HT1080 (cell line): ENCODE data around the gene PRPF40B. TPM values are rescaled to one million over a fixed set of nuclear protein-coding genes. Genes with fewer than 3 reads are reported as not detected.

Experiments used
- DNase-seq: peaks from one replicate; pipeline ENCODE4 v3.0.0-alpha.2; 2015; ENCODE audit warnings: low read depth
- total RNA-seq: library from RNA; depleted of rRNA; stranded (reverse); fragments of >200 nt; shearing (Covaris generic); gene quantifications from 2 replicates; pipeline ENCODE4 v1.2.3, GENCODE V29; 2014

Gene PRPF40B
- total RNA-seq, 1 experiment from 2014 or later: 10.1 TPM

- no peak for DNase-seq
Measured at GRCh38 chr12:49658276-49658675, 34.9 kb downstream of the PRPF40B start.

DNA sequence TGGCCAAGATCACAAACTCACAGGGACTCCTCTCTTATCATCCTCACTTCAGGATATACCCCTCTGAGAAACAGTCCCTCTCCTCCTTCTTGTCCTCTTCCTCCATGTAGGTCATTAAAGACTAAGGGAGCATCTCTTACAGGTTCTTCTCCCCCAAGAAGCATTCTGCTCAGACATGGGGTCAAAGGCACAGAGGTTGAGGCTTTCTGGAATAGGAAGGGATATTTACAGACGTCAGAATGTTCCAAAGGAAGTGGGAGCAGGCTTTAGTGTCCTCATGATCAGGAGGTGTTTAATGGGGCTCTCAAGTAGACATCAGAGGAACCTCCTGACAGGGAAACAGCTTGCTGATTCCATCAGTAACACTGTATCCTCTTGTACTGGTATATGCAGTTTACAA, 36.4 kb downstream of the PRPF40B start:
- DNase-seq: no peak

- DNase-seq: no peak
Measured at GRCh38 chr12:49661191-49661590, 37.8 kb downstream of the PRPF40B start.

GRCh38 chr12:49661746-49662145, 38.4 kb downstream of the PRPF40B start:
- no peak for DNase-seq

DNA sequence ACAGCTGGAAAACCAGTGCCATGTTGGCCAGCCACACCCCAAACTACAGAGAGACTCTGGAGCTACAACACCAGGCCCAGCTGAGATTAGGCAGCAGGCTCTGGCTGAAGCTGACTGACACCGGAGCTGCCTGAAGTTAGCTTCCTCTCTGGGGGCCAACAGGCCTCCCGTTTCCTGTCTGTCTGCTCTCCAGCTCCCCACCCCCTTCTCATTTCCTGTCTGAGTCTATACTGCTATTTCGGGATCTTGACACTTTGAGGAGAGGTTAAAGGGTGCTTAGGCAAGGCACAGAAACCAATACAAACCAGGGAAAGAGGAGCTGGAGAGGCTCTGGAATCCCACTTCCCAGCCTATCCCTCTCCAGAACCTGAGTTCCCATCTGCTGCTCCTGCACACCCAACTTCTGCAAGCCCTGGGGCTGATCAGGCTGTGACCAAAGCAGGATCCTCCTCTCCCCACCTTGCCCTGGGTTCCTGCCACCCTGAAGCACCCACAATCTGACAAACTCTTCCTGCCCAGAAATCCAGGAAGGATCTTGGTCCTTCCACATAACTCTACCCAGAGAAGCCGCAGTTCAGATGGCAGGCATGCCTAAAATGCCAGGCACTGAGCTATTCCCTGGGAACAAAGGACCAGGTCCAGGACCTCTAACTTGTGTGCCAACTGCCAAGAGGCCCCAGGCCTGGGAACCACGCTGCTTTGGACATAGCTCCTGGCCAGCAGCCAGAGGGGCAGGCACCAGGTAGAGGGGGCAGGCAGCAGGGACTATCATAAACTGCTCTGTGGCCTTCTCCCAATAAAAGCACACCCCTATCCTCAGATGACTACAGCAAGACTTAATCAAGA, 39.9 kb downstream of the PRPF40B start:
- peak; percentile 98 for DNase-seq

DNA sequence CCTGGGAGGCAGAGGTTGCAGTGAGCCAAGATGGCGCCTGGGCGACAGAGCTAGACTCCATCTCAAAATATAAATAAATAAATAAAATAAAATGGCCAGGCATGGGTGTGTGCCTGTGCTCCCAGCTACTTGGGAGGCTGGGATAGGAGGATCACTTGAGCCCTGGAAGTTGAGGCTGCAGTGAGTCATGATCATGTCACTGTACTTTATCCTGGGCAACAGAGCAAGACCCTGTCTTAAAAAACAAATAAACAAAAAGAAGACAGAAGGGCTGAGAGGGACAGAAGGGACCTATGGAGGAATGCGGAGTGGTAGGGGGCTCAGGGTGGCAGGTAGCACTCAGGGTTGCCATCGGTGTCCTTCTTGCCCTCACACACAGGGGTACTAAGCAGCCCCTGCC, 40.8 kb downstream of the PRPF40B start:
- no peak for DNase-seq

DNA sequence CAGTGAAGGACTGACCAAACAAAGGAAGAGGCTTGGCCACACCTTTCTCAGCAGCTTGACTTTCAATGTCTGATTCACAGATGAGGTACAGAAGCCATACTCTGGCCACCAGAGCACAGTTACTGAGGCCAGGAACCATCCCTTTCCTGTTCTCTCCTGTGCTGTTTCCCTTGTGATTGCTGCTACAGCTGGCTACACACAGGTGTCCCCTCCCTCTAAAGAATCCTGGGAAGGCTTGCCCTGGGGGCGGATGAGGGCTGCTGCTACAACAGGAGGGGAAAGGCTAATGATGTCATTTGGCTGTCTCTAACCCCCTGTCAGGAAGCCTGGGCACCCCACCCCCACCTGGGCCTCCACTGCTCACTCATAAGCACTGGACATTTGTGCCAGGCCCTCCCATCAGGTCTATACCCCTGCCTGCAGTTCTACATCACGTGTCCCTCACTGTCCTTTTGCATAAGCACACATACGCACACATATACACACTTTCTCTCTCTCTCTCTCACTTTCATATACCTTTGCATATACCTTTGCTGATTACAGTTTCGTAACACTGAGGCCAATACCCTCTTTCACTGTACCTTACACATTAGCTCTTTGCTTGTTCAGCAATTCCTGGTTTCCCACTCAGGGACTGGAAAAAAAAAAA, 41.4 kb downstream of the PRPF40B start:
- peak; percentile 25 for DNase-seq

- DNase-seq: no peak
Measured at GRCh38 chr12:49665384-49665783, 42.0 kb downstream of the PRPF40B start.

GRCh38 chr12:49666176-49666575, 42.8 kb downstream of the PRPF40B start:
- DNase-seq: no peak

DNA sequence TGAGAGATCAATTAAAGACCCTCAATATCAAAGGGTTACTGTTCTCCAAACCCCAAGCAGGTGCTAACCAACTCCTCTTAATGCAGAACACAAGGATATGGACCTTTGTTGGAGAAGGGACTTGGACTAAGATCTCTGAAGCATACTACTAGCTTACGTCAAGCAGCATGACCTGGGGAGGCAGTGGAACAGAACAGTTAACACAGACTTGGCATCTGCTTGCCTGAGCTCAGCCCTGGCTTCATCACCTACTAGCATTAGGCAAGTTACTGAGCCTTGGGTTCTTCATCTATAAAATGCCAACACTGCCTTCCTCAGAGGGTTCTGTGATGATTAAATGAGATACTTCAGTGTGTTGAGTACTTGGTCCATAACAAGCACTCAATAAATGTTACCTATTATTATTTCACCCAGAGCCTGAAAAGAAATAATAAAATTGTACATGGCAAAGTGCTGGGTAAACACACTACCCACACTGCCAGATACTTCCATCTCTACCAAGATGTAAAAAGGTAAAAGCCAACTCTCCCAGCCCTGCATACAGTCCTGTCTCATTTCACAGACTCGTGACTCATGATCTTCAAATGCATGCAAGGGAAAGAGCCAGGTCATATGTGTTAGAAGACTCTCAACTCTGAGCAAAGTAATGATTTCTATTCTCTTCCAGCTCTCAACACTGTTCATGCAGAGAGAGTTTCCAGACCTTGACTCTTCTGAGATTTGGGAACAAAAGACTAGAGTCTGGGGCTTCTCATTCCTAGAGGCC, 44.1 kb downstream of the PRPF40B start:
- DNase-seq: peak; percentile 52

- no peak for DNase-seq
Measured at GRCh38 chr12:49669796-49670195, 46.4 kb downstream of the PRPF40B start.

DNA sequence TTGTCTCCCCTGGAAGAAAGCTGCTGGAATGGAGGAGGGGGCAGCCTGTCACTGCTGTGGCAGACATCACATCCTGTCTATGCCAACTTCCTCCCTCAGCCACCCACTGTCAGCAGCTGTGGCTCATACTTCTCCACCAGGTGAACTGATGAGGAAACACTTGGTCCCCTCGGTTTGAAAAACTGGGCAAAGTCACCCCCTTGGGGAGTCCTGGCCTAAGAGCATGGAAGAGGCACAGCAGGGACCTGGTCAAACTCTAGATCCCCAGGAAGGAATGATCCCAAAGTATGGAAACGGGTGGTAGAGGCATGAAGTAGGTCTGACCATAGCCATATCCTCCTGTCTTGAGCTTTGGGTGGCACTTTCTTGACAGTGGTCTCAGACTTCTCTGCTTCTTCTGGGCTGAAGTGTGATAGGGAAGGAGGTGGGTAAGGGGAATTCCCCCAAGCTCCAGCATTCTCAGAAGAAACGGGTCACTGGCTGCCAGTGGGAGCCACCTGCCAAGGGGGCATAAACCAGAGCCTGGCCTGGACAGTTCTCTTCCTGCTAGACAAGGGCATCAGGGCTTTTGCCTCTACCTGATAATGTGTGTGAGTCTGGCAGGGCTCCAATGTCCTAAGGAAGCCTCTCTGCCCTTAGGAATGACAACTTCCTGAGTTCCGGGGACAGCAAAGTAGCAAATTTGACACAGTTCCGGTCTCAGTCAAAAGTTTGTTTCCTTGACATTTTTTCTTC, 47.8 kb downstream of the PRPF40B start:
- peak; percentile 23 for DNase-seq

- DNase-seq: no peak
Measured at GRCh38 chr12:49672301-49673217, 49.2 kb downstream of the PRPF40B start.

GRCh38 chr12:49673446-49674317, 50.3 kb downstream of the PRPF40B start:
- peak; percentile 87 for DNase-seq

DNA sequence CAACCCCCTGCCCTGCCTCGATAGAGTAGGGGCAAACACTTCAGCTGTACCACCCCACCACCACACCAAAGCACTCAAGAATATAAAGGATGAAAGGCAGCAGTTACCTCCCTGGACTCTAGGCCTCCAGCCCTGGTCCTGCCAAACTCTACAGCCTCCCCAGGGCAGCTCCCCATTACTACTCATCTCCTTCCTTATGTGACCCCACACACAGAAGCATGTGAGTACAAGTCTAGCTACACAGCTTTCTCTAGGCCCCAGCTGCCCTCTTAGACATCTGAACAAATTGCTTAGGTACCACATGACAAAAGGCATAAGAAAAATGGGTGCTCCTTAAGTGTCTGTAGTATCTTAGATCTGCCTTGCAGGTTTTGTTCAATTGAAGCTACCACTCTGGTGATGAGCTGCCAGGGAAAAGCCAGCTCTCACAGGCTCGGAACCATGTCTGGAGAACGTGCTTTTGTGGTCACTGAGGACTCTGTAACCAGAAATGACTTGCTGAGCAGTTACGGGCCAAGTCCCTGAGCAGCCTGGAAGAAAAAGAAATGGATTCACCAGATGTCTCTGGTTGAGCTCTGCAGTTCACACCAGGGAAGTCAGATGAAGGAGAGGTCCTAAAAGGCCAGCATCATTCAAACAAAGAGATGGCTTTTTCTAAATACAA, 51.1 kb downstream of the PRPF40B start:
- no peak for DNase-seq

GRCh38 chr12:49675137-49675536, 51.8 kb downstream of the PRPF40B start:
- no peak for DNase-seq

- DNase-seq: no peak
Measured at GRCh38 chr12:49678711-49679110, 55.4 kb downstream of the PRPF40B start.

GRCh38 chr12:49680075-49680474, 56.7 kb downstream of the PRPF40B start:
- no peak for DNase-seq
